Erythroblast (primary cell): Measurements from ENCODE around the gene KBTBD8.

ENCODE experiments used
- GATA1 ChIP-seq: IDR thresholded peaks from 2 replicates; pipeline ENCODE4 v1.6.1; 2011; ENCODE audit warnings: low read depth, mild to moderate bottlenecking, control low read depth, low read length, moderate library complexity
- POLR2A ChIP-seq: IDR thresholded peaks from 2 replicates; pipeline ENCODE4 v1.6.1; 2011; ENCODE audit warnings: mild to moderate bottlenecking, low read length

DNA sequence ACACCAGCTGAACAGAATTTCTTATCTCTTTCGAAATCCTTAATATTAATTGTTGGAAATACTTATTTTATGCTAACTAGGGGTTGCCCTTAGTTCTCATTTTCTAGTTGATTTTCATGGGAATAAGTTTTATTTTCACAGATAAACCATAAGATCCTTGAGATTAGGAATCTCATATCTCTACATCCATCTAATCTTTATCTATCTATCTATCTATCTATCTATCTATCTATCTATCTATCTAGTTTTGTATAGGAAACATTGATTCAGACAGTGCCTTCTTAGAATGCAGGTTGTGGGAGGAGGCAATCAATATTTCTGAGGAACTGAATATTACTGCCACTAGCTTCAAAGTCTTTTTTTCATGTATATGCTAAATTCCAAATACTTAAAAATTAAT lies 3.5 kb upstream of the KBTBD8 start:
- TF ChIP-seq POLR2A (no peak), GATA1 (no peak)
